ENCODE measurements around the gene AKT3. TPM values are rescaled to one million over a fixed set of nuclear protein-coding genes. Genes with fewer than 3 reads are reported as not detected.

AKT3 gene
- total and polyA plus RNA-seq, 2 experiments from 2014 or later, result 4.5 to 18.5 TPM

GRCh38 chr1:243751506-243751905 is 98.5 kb downstream of the AKT3 start (continued):
- no peak for TF ChIP-seq ZNF462 (CRISPR knock-in tag; IDR thresholded peaks at IDR 0.05)
- TF ChIP-seq REST (IDR thresholded peaks at IDR 0.05; ENCODE audit: unreplicated experiment), result no peak
- no peak for TF ChIP-seq ZNF331 (CRISPR knock-in tag; IDR thresholded peaks at IDR 0.05; ENCODE audit: low read depth)
- no peak for TF ChIP-seq NANOG (IDR thresholded peaks at IDR 0.05; ENCODE audit: borderline replicate concordance)

- H3K4me3 ChIP-seq, result no peak overlapping the region
- H4K20me1 ChIP-seq (replicated peaks; ENCODE audit: insufficient read depth), result no peaks in the 10 kb centered on the region
- no peak overlapping the region for H3K4me3 Mint-ChIP-seq
- no peaks in the 10 kb centered on the region for H3K36me3 ChIP-seq (ENCODE audit: insufficient read depth)
- H3K79me2 ChIP-seq (replicated peaks; ENCODE audit: insufficient read depth), result no peaks in the 10 kb centered on the region; the same call in 1 of the 2 replicates
- no peak overlapping the region for H3K27ac ChIP-seq (ENCODE audit: low read depth)
- TF ChIP-seq ETS1 (IDR thresholded peaks at IDR 0.05) (no peak), POLR2AphosphoS5 (IDR thresholded peaks at IDR 0.05; ENCODE audit: low read depth) (no peak), CREB1 (CRISPR knock-in tag; IDR thresholded peaks at IDR 0.05; ENCODE audit: low read depth) (0 out of 2 replicates have a peak, but pooled peaks have one; percentile 10), CTCF (conservative IDR thresholded peaks at IDR 0.05; ENCODE audit: low read depth in 2 of 2) (peak; percentile 72 to 83)
- ATAC-seq (peak; percentile 93), DNase-seq (ENCODE audit: low spot score) (peak; percentile 86)
- peaks cover 4% of the 10 kb centered on the region; the same call in 2 of the 3 replicates for H3K36me3 Mint-ChIP-seq (ENCODE audit: low read depth)
- H3K4me2 ChIP-seq, result no peak overlapping the region
- no peaks in the 10 kb centered on the region for H3K27me3 ChIP-seq (ENCODE audit: insufficient read depth)
- no peaks in the 10 kb centered on the region for H3K9me2 ChIP-seq (ENCODE audit: insufficient read depth)
- no peaks in the 10 kb centered on the region for H3K9me3 Mint-ChIP-seq
- no peaks in the 10 kb centered on the region for H3F3A ChIP-seq (replicated peaks; ENCODE audit: low read depth)
- no peaks in the 10 kb centered on the region for H3K27me3 Mint-ChIP-seq (ENCODE audit: insufficient read depth, low read depth, poor library complexity)
- peaks cover 29% of the 10 kb centered on the region; the same call in 1 of the 2 replicates for H3K4me1 ChIP-seq (ENCODE audit: insufficient read depth)
- peaks cover 52% of the 10 kb centered on the region for H3K4me1 Mint-ChIP-seq
- H2AFZ ChIP-seq, result no peak overlapping the region
- H3K27ac Mint-ChIP-seq, result no peak overlapping the region
Measured at GRCh38 chr1:243748706-243749283, 101.2 kb downstream of the AKT3 start.

All from GM23338 (cell line).